GM13977 (cell line): Measurements from ENCODE around the gene YPEL2.

Experiments
- DNase-seq: peaks from one replicate; pipeline ENCODE4 v3.0.0; 2012; ENCODE audit warnings: low spot score
- CTCF ChIP-seq: IDR thresholded peaks from 2 replicates; pipeline ENCODE4 v1.5.1; 2012; ENCODE audit warnings: mild to moderate bottlenecking, control low read depth; ENCODE audit not compliant: insufficient read depth; ENCODE audit errors: extremely low read depth, missing control alignments
- in situ Hi-C: fragments of 300-500 bp; cut with MboI; formaldehyde crosslinking; loops from one replicate; pipeline ENCODE4 v1.12.0; 2022; ENCODE audit warnings: low sequenced_read_pairs, low pct_unique_long_range_greater_than_20kb, mixed read lengths, inconsistent platforms; ENCODE audit not compliant: unreplicated experiment

YPEL2 gene

GRCh38 chr17:59296190-59296589 lies 35.3 kb upstream of the YPEL2 start:
- no peak for TF ChIP-seq CTCF
- in situ Hi-C loops: no loop called here

GRCh38 chr17:59298521-59298920 lies 32.9 kb upstream of the YPEL2 start:
- in situ Hi-C loops: no loop called here
- DNase-seq: no peak
- TF ChIP-seq CTCF: no peak

More at GRCh38 chr17:59296190-59296589, 35.3 kb upstream of the YPEL2 start:
- no peak for DNase-seq

GRCh38 chr17:59299400-59300092 lies 31.9 kb upstream of the YPEL2 start:
- TF ChIP-seq CTCF: no peak
- in situ Hi-C loops: no loop called here
- no peak for DNase-seq

GRCh38 chr17:59300941-59301340 lies 30.5 kb upstream of the YPEL2 start:
- no peak for DNase-seq
- in situ Hi-C loops: no loop called here

GRCh38 chr17:59304811-59305210 lies 26.6 kb upstream of the YPEL2 start:
- no peak for TF ChIP-seq CTCF
- in situ Hi-C loops: no loop called here
- DNase-seq: no peak

More at GRCh38 chr17:59300941-59301340, 30.5 kb upstream of the YPEL2 start:
- no peak for TF ChIP-seq CTCF

- in situ Hi-C loops: loop anchor here (5.0 kb wide), 1 partner anchor 127 kb away; no protein-coding TSS in a partner anchor
- TF ChIP-seq CTCF: no peak
- DNase-seq: no peak
Observed at GRCh38 chr17:59310263-59310920, 21.1 kb upstream of the YPEL2 start.
